ENCODE results near the gene ADPRS. TPM values are rescaled to one million over a fixed set of nuclear protein-coding genes. Genes with fewer than 3 reads are reported as not detected.

ADPRS gene
- total RNA-seq, 5 donors from 2014 or later (not counting 1 experiment from before 2014, with no cell fraction given) = 19.0 to 30.2 (median 28.1) TPM

- Mint-ChIP-seq H3K4me3 (no peak overlapping the region), H3K27ac (no peak overlapping the region), H3K36me3 (no peaks in the 10 kb centered on the region), H3K27me3 (peaks cover 17 to 19% of the 10 kb centered on the region in 2 donors), H3K4me1 (peaks cover 12 to 18% (median 16%) of the 10 kb centered on the region in 3 donors), H3K9me3 (no peaks in the 10 kb centered on the region)
- H3K27me3 ChIP-seq (replicated peaks in 1 of 2; ENCODE audit: control insufficient read depth in 2 of 2, extremely low read depth in 1 of 2, insufficient read depth in 2 of 2, low read length in 1 of 2) = peaks cover 0 to 26% of the 10 kb centered on the region in 2 experiments
- H3K9me3 ChIP-seq = no peaks in the 10 kb centered on the region
- CTCF ChIA-PET = interaction anchor here in 1 of 2 donors (0.7 kb wide), 1 partner anchor 233 kb away, joined by 12 read pairs; no protein-coding TSS in a partner anchor
- no peaks in the 10 kb centered on the region for H3K36me3 ChIP-seq (ENCODE audit: control insufficient read depth in 2 of 2, extremely low read depth in 1 of 2, insufficient read depth in 1 of 2, low read length in 1 of 2)
- WGBS (ENCODE audit: insufficient coverage) = no CpG with 5 or more reads among the region's 3 CpGs
- H3K4me3 ChIP-seq (ENCODE audit: control insufficient read depth in 1 of 2, extremely low read depth in 1 of 2, low read length in 1 of 2) = no peak overlapping the region
- POLR2A ChIA-PET = no interaction called here
- no peak overlapping the region for H3K27ac ChIP-seq (ENCODE audit: low read length)
- DNase-seq (no peak), ATAC-seq (replicated peaks in 1 of 4) (no peak)
- peaks cover 3 to 17% of the 10 kb centered on the region in 2 experiments for H3K4me1 ChIP-seq (ENCODE audit: control insufficient read depth in 1 of 2, extremely low read depth in 1 of 2, insufficient read depth in 2 of 2, low read length in 2 of 2)
Observed at GRCh38 chr1:36128905-36129206, 40.2 kb downstream of the ADPRS start.

- H3K4me1 ChIP-seq (ENCODE audit: control insufficient read depth in 1 of 2, extremely low read depth in 1 of 2, insufficient read depth in 2 of 2, low read length in 2 of 2) = peaks cover under 1 to 3% of the 10 kb centered on the region in 2 experiments
- 40% methylated on average over 1 of the region's 3 CpGs for WGBS (ENCODE audit: insufficient coverage)
- H3K27me3 ChIP-seq (replicated peaks in 1 of 2; ENCODE audit: control insufficient read depth in 2 of 2, extremely low read depth in 1 of 2, insufficient read depth in 2 of 2, low read length in 1 of 2) = peaks cover 0 to under 1% of the 10 kb centered on the region in 2 experiments
- Mint-ChIP-seq H3K4me1 (peaks cover 3 to 6% (median 4%) of the 10 kb centered on the region in 3 donors), H3K36me3 (peaks cover 6% of the 10 kb centered on the region), H3K27ac (no peak overlapping the region), H3K9me3 (no peaks in the 10 kb centered on the region), H3K27me3 (no peaks in the 10 kb centered on the region), H3K4me3 (no peak overlapping the region)
- no peak for DNase-seq
- CTCF ChIA-PET = interaction anchor here in 1 of 2 donors (0.6 kb wide), 1 partner anchor 63 kb away, joined by 4 read pairs; no protein-coding TSS in a partner anchor
- no peaks in the 10 kb centered on the region for H3K9me3 ChIP-seq
- H3K36me3 ChIP-seq (ENCODE audit: control insufficient read depth in 2 of 2, extremely low read depth in 1 of 2, insufficient read depth in 1 of 2, low read length in 1 of 2) = peaks cover under 1 to 14% of the 10 kb centered on the region in 2 donors
- POLR2A ChIA-PET = no interaction called here
- no peak overlapping the region for H3K27ac ChIP-seq (ENCODE audit: low read length)
- ATAC-seq (replicated peaks in 1 of 4) = no peak
- H3K4me3 ChIP-seq (ENCODE audit: control insufficient read depth in 1 of 2, extremely low read depth in 1 of 2, low read length in 1 of 2) = no peak overlapping the region
Observed at GRCh38 chr1:36132029-36132428, 43.3 kb downstream of the ADPRS start.

GRCh38 chr1:36133484-36133883 lies 44.8 kb downstream of the ADPRS start:
- DNase-seq (no peak), ATAC-seq (replicated peaks in 1 of 4) (no peak)
- no peak overlapping the region for H3K27ac Mint-ChIP-seq
- ChIA-PET POLR2A (no interaction called here), CTCF (interaction anchor here (0.5 to 1.6 kb wide), 4 partner anchors 30 to 1180 kb away, joined by 3 to 6 read pairs (median 5); no protein-coding TSS in a partner anchor)
- H3K36me3 Mint-ChIP-seq = peaks cover 19% of the 10 kb centered on the region
- H3K4me3 ChIP-seq (ENCODE audit: control insufficient read depth in 1 of 2, extremely low read depth in 1 of 2, low read length in 1 of 2) = no peak overlapping the region
- H3K27me3 Mint-ChIP-seq = no peaks in the 10 kb centered on the region
- WGBS (ENCODE audit: insufficient coverage) = 89% methylated on average over 1 of the region's 3 CpGs
- H3K27ac ChIP-seq (ENCODE audit: low read length) = no peak overlapping the region
- peaks cover 11 to 28% of the 10 kb centered on the region in 2 donors for H3K36me3 ChIP-seq (ENCODE audit: control insufficient read depth in 2 of 2, extremely low read depth in 1 of 2, insufficient read depth in 1 of 2, low read length in 1 of 2)
- no peaks in the 10 kb centered on the region for H3K4me1 ChIP-seq (ENCODE audit: control insufficient read depth in 1 of 2, extremely low read depth in 1 of 2, insufficient read depth in 2 of 2, low read length in 2 of 2)
- H3K9me3 Mint-ChIP-seq = no peaks in the 10 kb centered on the region
- H3K4me3 Mint-ChIP-seq = no peak overlapping the region
- no peaks in the 10 kb centered on the region for H3K9me3 ChIP-seq
- H3K4me1 Mint-ChIP-seq = peaks cover 3 to 6% (median 4%) of the 10 kb centered on the region in 3 donors
- H3K27me3 ChIP-seq (replicated peaks in 1 of 2; ENCODE audit: control insufficient read depth in 2 of 2, extremely low read depth in 1 of 2, insufficient read depth in 2 of 2, low read length in 1 of 2) = no peaks in the 10 kb centered on the region

GRCh38 chr1:36134031-36134430 lies 45.3 kb downstream of the ADPRS start:
- Mint-ChIP-seq H3K27ac (no peak overlapping the region), H3K4me1 (peaks cover 3 to 6% (median 4%) of the 10 kb centered on the region in 3 donors), H3K4me3 (no peak overlapping the region), H3K9me3 (no peaks in the 10 kb centered on the region), H3K27me3 (no peaks in the 10 kb centered on the region), H3K36me3 (peaks cover 21% of the 10 kb centered on the region)
- no peak for ATAC-seq (replicated peaks in 1 of 4)
- Histone ChIP-seq H3K4me3 (ENCODE audit: control insufficient read depth in 1 of 2, extremely low read depth in 1 of 2, low read length in 1 of 2) (no peak overlapping the region), H3K27ac (ENCODE audit: low read length) (no peak overlapping the region), H3K27me3 (replicated peaks in 1 of 2; ENCODE audit: control insufficient read depth in 2 of 2, extremely low read depth in 1 of 2, insufficient read depth in 2 of 2, low read length in 1 of 2) (no peaks in the 10 kb centered on the region), H3K36me3 (ENCODE audit: control insufficient read depth in 2 of 2, extremely low read depth in 1 of 2, insufficient read depth in 1 of 2, low read length in 1 of 2) (peaks cover 11 to 29% of the 10 kb centered on the region in 2 donors), H3K9me3 (no peaks in the 10 kb centered on the region), H3K4me1 (ENCODE audit: control insufficient read depth in 1 of 2, extremely low read depth in 1 of 2, insufficient read depth in 2 of 2, low read length in 2 of 2) (no peaks in the 10 kb centered on the region)
- ChIA-PET CTCF (interaction anchor here in 1 of 2 donors (0.6 to 1.6 kb wide), 3 partner anchors 34 to 54 kb away, joined by 5 to 6 read pairs (median 5); no protein-coding TSS in a partner anchor), POLR2A (no interaction called here)
- WGBS (ENCODE audit: insufficient coverage) = 98% methylated on average over 4 of the region's 6 CpGs
- DNase-seq = no peak

GRCh38 chr1:36134505-36135329 lies 46.0 kb downstream of the ADPRS start:
- Histone ChIP-seq H3K27me3 (replicated peaks in 1 of 2; ENCODE audit: control insufficient read depth in 2 of 2, extremely low read depth in 1 of 2, insufficient read depth in 2 of 2, low read length in 1 of 2) (no peaks in the 10 kb centered on the region), H3K27ac (ENCODE audit: low read length) (no peak overlapping the region), H3K4me3 (ENCODE audit: control insufficient read depth in 1 of 2, extremely low read depth in 1 of 2, low read length in 1 of 2) (no peak overlapping the region), H3K36me3 (ENCODE audit: control insufficient read depth in 2 of 2, extremely low read depth in 1 of 2, insufficient read depth in 1 of 2, low read length in 1 of 2) (peaks cover 11 to 35% of the 10 kb centered on the region in 2 donors), H3K9me3 (no peaks in the 10 kb centered on the region), H3K4me1 (ENCODE audit: control insufficient read depth in 1 of 2, extremely low read depth in 1 of 2, insufficient read depth in 2 of 2, low read length in 2 of 2) (no peaks in the 10 kb centered on the region)
- Mint-ChIP-seq H3K4me1 (peaks cover 3 to 6% (median 4%) of the 10 kb centered on the region in 3 donors), H3K27me3 (no peaks in the 10 kb centered on the region), H3K4me3 (no peak overlapping the region), H3K9me3 (no peaks in the 10 kb centered on the region), H3K36me3 (peaks cover 24% of the 10 kb centered on the region), H3K27ac (peak overlapping the region in 1 of 2 donors; percentile 68)
- 98% methylated on average over 4 of the region's 7 CpGs for WGBS (ENCODE audit: insufficient coverage)
- ChIA-PET POLR2A (interaction anchor here (0.5 to 0.6 kb wide), 4 partner anchors 12 to 141 kb away, joined by 3 to 5 read pairs (median 4); partner anchors contain the start of gene TRAPPC3 (in 1 of the 2)), CTCF (interaction anchor here in 1 of 2 donors (0.6 to 1.6 kb wide), 5 partner anchors 24 to 192 kb away, joined by 3 to 5 read pairs (median 5); no protein-coding TSS in a partner anchor)
- DNase-seq (peak in 4 of 35 experiments; percentile 21 to 53 (median 33)), ATAC-seq (replicated peaks in 1 of 4) (peak; percentile 49 to 68 (median 55))

- WGBS (ENCODE audit: insufficient coverage) = 80% methylated on average over 1 of the region's 6 CpGs
- CTCF ChIA-PET = interaction anchor here in 1 of 2 donors (0.6 to 1.6 kb wide), 5 partner anchors 25 to 191 kb away, joined by 3 to 5 read pairs (median 3); no protein-coding TSS in a partner anchor
- H3K4me1 ChIP-seq (ENCODE audit: control insufficient read depth in 1 of 2, extremely low read depth in 1 of 2, insufficient read depth in 2 of 2, low read length in 2 of 2) = no peaks in the 10 kb centered on the region
- DNase-seq = no peak
- peaks cover 4 to 7% (median 6%) of the 10 kb centered on the region in 3 donors for H3K4me1 Mint-ChIP-seq
- POLR2A ChIA-PET = interaction anchor here (0.5 to 0.6 kb wide), 3 partner anchors 14 to 140 kb away, joined by 3 to 5 read pairs (median 4); partner anchors contain the start of gene TRAPPC3 (in 1 of the 2)
- H3K36me3 ChIP-seq (ENCODE audit: control insufficient read depth in 2 of 2, extremely low read depth in 1 of 2, insufficient read depth in 1 of 2, low read length in 1 of 2) = peaks cover 11 to 40% of the 10 kb centered on the region in 2 donors
- peaks cover 28% of the 10 kb centered on the region for H3K36me3 Mint-ChIP-seq
- no peak overlapping the region for H3K4me3 Mint-ChIP-seq
- no peak overlapping the region for H3K27ac ChIP-seq (ENCODE audit: low read length)
- no peak for ATAC-seq (replicated peaks in 1 of 4)
- H3K27me3 Mint-ChIP-seq = no peaks in the 10 kb centered on the region
- peak overlapping the region in 1 of 2 donors; percentile 23 for H3K27ac Mint-ChIP-seq
- no peak overlapping the region for H3K4me3 ChIP-seq (ENCODE audit: control insufficient read depth in 1 of 2, extremely low read depth in 1 of 2, low read length in 1 of 2)
- no peaks in the 10 kb centered on the region for H3K27me3 ChIP-seq (replicated peaks in 1 of 2; ENCODE audit: control insufficient read depth in 2 of 2, extremely low read depth in 1 of 2, insufficient read depth in 2 of 2, low read length in 1 of 2)
- no peaks in the 10 kb centered on the region for H3K9me3 Mint-ChIP-seq
- no peaks in the 10 kb centered on the region for H3K9me3 ChIP-seq
Observed at GRCh38 chr1:36135330-36135667, 46.6 kb downstream of the ADPRS start.

Data from T-cell (primary cell).